ENCODE data around the gene STAG3.
"Not testable (repeated sequence)": the region's sequence is repeated elsewhere in the genome, so short reads cannot be mapped to it uniquely, and the experiment has no call there.

DNA sequence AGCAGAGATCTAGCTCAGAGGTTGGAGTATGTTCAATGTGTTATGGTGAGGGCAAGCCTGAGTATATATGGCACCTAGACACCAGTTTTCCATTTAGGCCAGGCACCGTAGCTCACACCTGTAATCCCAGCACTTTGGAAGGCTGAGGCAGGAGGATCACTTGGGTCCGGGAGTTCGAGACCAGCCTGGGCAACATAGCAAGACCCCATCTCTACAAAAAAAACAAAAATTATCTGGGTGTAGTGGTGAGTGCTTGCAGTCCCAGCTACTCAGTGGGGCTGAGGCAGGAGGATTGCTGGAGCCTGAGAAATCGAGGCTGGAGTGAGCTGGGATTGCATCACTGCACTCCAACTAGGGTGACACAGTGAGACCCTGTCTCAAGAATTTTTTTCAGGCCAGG lies 85.2 kb downstream of the STAG3 start:
- not testable (repeated sequence) for TF ChIP-seq POLR2AphosphoS5 (IDR thresholded peaks at IDR 0.05; ENCODE audit: low read depth, low read length); SIN3A (IDR thresholded peaks at IDR 0.05; ENCODE audit: borderline replicate concordance, insufficient read depth, low read depth, low read length)
- TF ChIP-seq, protein P1, sequence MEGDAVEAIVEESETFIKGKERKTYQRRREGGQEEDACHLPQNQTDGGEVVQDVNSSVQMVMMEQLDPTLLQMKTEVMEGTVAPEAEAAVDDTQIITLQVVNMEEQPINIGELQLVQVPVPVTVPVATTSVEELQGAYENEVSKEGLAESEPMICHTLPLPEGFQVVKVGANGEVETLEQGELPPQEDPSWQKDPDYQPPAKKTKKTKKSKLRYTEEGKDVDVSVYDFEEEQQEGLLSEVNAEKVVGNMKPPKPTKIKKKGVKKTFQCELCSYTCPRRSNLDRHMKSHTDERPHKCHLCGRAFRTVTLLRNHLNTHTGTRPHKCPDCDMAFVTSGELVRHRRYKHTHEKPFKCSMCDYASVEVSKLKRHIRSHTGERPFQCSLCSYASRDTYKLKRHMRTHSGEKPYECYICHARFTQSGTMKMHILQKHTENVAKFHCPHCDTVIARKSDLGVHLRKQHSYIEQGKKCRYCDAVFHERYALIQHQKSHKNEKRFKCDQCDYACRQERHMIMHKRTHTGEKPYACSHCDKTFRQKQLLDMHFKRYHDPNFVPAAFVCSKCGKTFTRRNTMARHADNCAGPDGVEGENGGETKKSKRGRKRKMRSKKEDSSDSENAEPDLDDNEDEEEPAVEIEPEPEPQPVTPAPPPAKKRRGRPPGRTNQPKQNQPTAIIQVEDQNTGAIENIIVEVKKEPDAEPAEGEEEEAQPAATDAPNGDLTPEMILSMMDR (IDR thresholded peaks at IDR 0.05): not testable (repeated sequence)

Data from Panc1 (cell line).